ENCODE measurements around the gene CASP5.

- no peak for TF ChIP-seq POLR2AphosphoS5 (IDR thresholded peaks at IDR 0.05)
- TF ChIP-seq CTCF (IDR thresholded peaks at IDR 0.05), result no peak
- no peak for TF ChIP-seq POLR2A (IDR thresholded peaks at IDR 0.05; ENCODE audit: low read depth)
These were observed 17.5 kb downstream of the CASP5 start for GRCh38 chr11:105005451-105005845.

Measured in esophagus muscularis mucosa (tissue), 3 donors.